Spleen (tissue), 7 donors: ENCODE measurements around the gene PRDX1.

Experiments used
- POLR2A ChIP-seq, 3 donors: fragments of 450-650 bp; IDR thresholded peaks; one replicate each; pipeline ENCODE4 v1.5.1; 2017; ENCODE audit warnings: antibody characterized with exemption in 3 of 3, mild to moderate bottlenecking in 1 of 3
- TF ChIP-seq, protein P1 (sequence below), 11 experiments: fragments of 200-600 bp in 7 of 11; fragments of 450-650 bp in 4 of 11; sonication (generic) in 4 of 11; IDR thresholded peaks in 8 of 11; conservative IDR thresholded peaks in 3 of 11; 1 replicate in 7 of 11; 2 replicates in 4 of 11; pipeline versions ENCODE4 v1.4.0 to v1.8.0; 2016 to 2021; ENCODE audit warnings: antibody characterized with exemption in 11 of 11, inconsistent platforms in 4 of 11, mild to moderate bottlenecking in 1 of 11
- donor health status: DM: no; HTN: no; CAD: no; lungs with moderate emphysema.
- donor health status: DM: no; HTN: no; CAD: no.
- donor health status: DM: no; HTN: no; CAD: no.

DNA sequence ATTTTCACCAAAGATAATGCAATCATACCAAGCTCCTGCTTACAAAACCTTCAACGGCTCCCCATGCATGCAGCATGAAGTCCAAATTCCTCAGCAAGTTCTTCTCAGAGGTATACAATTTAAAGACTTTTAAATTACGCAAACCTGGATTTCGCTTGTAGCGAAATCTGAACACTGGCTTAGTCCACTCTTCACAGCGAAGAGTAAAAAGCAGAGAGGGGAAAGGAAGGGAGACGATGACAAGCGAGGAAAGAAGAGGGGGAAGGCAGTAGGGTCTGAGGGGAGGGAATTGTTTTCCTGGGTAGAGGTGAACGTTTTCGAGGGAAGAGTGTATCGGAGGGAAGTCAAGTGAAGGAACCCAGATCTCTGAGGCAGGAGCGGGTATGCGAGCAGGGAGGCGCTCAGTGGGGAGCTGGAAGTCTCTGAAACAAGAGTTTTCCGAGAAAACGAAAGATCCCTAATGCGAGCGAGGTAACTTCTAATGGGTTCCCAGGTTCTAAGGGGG is 31.5 kb downstream of the PRDX1 start:
- TF ChIP-seq, protein P1, sequence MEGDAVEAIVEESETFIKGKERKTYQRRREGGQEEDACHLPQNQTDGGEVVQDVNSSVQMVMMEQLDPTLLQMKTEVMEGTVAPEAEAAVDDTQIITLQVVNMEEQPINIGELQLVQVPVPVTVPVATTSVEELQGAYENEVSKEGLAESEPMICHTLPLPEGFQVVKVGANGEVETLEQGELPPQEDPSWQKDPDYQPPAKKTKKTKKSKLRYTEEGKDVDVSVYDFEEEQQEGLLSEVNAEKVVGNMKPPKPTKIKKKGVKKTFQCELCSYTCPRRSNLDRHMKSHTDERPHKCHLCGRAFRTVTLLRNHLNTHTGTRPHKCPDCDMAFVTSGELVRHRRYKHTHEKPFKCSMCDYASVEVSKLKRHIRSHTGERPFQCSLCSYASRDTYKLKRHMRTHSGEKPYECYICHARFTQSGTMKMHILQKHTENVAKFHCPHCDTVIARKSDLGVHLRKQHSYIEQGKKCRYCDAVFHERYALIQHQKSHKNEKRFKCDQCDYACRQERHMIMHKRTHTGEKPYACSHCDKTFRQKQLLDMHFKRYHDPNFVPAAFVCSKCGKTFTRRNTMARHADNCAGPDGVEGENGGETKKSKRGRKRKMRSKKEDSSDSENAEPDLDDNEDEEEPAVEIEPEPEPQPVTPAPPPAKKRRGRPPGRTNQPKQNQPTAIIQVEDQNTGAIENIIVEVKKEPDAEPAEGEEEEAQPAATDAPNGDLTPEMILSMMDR (IDR thresholded peaks at IDR 0.05 in 8 of 11, conservative IDR thresholded peaks at IDR 0.05 in 3 of 11): no peak
- TF ChIP-seq POLR2A (IDR thresholded peaks at IDR 0.05): no peak
